SU-DHL-6 (cell line): ENCODE measurements around the gene PDCD1.

Experiments used
- H2AFZ ChIP-seq: fragments of 200-600 bp; sonication (generic); 2 replicates; pipeline ENCODE4 v1.6.1; 2014; ENCODE audit warnings: low read depth, mild to moderate bottlenecking, moderate library complexity, mixed read lengths, antibody characterized with exemption, low read length; ENCODE audit not compliant: severe bottlenecking
- H3F3A ChIP-seq: fragments of 200-600 bp; shearing (Covaris generic); 2 replicates; pipeline ENCODE4 v1.6.0; 2016; ENCODE audit warnings: antibody characterized with exemption, mild to moderate bottlenecking; ENCODE audit not compliant: insufficient read depth
- H3K27ac ChIP-seq: fragments of 200-600 bp; sonication (generic); 2 replicates; pipeline ENCODE4 v1.5.1; 2016; ENCODE audit warnings: low read depth, mild to moderate bottlenecking, low read length, moderate library complexity, mixed read lengths
- H3K27me3 ChIP-seq: fragments of 200-600 bp; sonication (generic), shearing (Covaris generic); 2 replicates; pipeline ENCODE4 v1.6.0; 2014; ENCODE audit warnings: mild to moderate bottlenecking, low read length
- H3K36me3 ChIP-seq: fragments of 200-600 bp; sonication (generic); 2 replicates; pipeline ENCODE4 v1.6.1; 2014; ENCODE audit warnings: mild to moderate bottlenecking, low read length, mixed read lengths
- H3K4me2 ChIP-seq: fragments of 300-600, 200-600 bp; shearing (Covaris generic), sonication (generic); 2 replicates; pipeline ENCODE4 v1.6.0; 2014; ENCODE audit warnings: low read length, low read depth, mild to moderate bottlenecking; ENCODE audit not compliant: poor library complexity, severe bottlenecking
- H3K4me3 ChIP-seq: fragments of 200-600 bp; sonication (generic); 2 replicates; pipeline ENCODE4 v1.5.1; 2014; ENCODE audit warnings: antibody characterized with exemption, low read length, mild to moderate bottlenecking, mixed read lengths; ENCODE audit not compliant: insufficient read depth, poor library complexity, severe bottlenecking
- H3K79me2 ChIP-seq: fragments of 200-600 bp; sonication (generic); 2 replicates; pipeline ENCODE4 v1.6.1; 2014; ENCODE audit warnings: mild to moderate bottlenecking, low read length, moderate library complexity; ENCODE audit not compliant: insufficient read depth
- H3K9ac ChIP-seq: fragments of 200-600 bp; sonication (generic); 2 replicates; pipeline ENCODE4 v1.7.0; 2014; ENCODE audit warnings: mild to moderate bottlenecking, low read length
- H3K9me2 ChIP-seq: fragments of 200-600 bp; sonication (generic); replicated peaks from 2 replicates; pipeline ENCODE4 v1.6.1; 2014; ENCODE audit warnings: low read length; ENCODE audit not compliant: insufficient read depth
- H3K9me3 ChIP-seq: fragments of 200-600 bp; sonication (generic); 2 replicates; pipeline ENCODE4 v1.6.1; 2014; ENCODE audit warnings: low read length, mixed read lengths; ENCODE audit not compliant: insufficient read depth
- H4K20me1 ChIP-seq: fragments of 200-600 bp; sonication (generic); 2 replicates; pipeline ENCODE4 v1.6.1; 2014; ENCODE audit warnings: low read depth, mild to moderate bottlenecking, antibody characterized with exemption, low read length, moderate library complexity, mixed read lengths
- EZH2phosphoT487 ChIP-seq: fragments of 200-600 bp; sonication (generic), shearing (Covaris generic); conservative IDR thresholded peaks from 2 replicates; pipeline ENCODE4 v1.6.1; 2018; ENCODE audit warnings: mild to moderate bottlenecking, antibody characterized with exemption, low read length, moderate library complexity, mixed read lengths
- TF ChIP-seq, protein P1 (sequence below): fragments of 200-600 bp; sonication (generic); IDR thresholded peaks from one replicate; pipeline ENCODE4 v1.5.1; 2017; ENCODE audit warnings: antibody characterized with exemption, mild to moderate bottlenecking, low read length, moderate library complexity; ENCODE audit not compliant: insufficient read depth, poor library complexity, severe bottlenecking

The PDCD1 gene

DNA sequence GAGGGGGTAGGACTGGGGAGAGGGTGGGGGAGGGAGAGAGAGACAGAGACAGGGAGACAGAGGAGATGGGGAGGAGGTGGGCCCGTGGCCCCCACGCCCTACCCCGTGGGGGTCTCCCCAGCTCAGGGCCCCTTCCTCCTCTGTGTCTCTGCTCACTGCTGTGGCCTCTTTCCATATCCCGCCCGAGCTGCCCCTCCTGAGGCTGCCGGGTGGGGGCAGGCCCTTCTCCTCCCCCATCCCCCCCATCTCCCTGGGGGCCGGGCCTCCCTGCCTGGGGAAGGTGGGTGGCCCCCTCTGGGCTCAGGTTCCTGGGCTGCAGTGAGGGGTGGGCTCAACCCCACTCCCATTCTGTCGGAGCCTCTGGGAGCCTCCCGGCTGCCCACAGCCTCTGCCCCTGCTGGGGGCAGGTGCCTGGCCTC lies 332 bp upstream of the PDCD1 start:
- no peak overlapping the region for H3K4me2 ChIP-seq
- H3K27ac ChIP-seq, result no peak overlapping the region
- no peaks in the 10 kb centered on the region for H3K79me2 ChIP-seq
- H3K9ac ChIP-seq, result no peak overlapping the region
- H3F3A ChIP-seq, result no peaks in the 10 kb centered on the region
- TF ChIP-seq, protein P1, sequence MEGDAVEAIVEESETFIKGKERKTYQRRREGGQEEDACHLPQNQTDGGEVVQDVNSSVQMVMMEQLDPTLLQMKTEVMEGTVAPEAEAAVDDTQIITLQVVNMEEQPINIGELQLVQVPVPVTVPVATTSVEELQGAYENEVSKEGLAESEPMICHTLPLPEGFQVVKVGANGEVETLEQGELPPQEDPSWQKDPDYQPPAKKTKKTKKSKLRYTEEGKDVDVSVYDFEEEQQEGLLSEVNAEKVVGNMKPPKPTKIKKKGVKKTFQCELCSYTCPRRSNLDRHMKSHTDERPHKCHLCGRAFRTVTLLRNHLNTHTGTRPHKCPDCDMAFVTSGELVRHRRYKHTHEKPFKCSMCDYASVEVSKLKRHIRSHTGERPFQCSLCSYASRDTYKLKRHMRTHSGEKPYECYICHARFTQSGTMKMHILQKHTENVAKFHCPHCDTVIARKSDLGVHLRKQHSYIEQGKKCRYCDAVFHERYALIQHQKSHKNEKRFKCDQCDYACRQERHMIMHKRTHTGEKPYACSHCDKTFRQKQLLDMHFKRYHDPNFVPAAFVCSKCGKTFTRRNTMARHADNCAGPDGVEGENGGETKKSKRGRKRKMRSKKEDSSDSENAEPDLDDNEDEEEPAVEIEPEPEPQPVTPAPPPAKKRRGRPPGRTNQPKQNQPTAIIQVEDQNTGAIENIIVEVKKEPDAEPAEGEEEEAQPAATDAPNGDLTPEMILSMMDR, result no peak
- TF ChIP-seq EZH2phosphoT487, result no peak
- H3K4me3 ChIP-seq, result no peak overlapping the region
- peaks cover under 1% of the 10 kb centered on the region; the same call in 1 of the 2 replicates for H3K9me3 ChIP-seq
- H3K36me3 ChIP-seq, result no peaks in the 10 kb centered on the region
- no peaks in the 10 kb centered on the region for H3K27me3 ChIP-seq
- no peaks in the 10 kb centered on the region for H3K9me2 ChIP-seq
- H2AFZ ChIP-seq, result no peak overlapping the region
- no peaks in the 10 kb centered on the region for H4K20me1 ChIP-seq

DNA sequence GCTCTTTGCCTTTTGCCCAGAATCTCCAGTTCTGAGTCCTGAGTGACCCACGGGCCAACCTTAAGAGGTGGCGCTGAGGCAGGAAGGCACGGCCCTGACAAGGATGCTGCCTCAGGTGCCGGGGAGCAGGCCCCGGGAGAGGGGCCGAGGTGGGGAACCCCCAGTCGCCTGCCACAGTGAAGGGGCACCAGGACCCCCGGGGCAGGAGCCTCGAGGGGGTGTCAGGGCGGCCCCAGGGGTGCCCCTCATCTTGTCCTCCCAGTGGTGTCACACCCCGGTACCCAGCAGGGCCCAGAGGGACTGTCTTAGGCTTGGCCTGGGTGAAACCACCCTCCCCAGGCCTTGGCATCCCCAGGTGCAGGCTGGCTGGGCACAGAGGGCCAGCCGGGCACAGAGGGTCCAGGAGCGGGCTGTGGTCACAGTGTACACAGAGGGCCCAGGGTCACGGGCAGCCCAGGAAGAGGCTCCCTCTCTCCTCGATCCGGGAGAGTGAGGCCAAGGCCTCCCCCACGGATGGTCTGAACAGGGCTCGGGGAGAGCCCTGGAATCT lies 1.0 kb downstream of the PDCD1 start:
- H3K27me3 ChIP-seq, result no peaks in the 10 kb centered on the region

DNA sequence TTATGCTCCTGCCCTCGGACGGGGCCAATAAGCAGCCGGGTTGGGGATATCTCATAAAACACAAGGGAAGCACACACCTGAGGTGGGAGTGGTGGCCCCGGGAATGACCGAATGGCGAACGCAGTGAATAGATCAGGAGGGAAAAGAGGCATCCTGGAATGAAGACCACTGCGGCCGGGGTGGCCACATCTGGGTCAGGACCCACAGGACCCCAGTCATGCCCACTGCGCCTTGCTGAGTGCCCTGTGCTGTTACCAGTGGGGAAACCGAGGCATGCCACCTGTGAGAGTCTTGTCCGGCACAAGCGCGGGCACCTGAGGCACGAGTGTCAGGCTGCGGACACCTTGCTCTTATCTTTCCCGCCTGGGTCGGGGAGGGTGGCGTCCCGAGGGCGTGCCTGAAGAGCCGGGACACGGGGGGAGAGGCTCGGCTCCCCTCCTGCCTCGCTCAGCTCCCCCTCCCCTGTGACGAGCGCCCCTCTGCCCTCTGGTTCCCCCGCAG lies 1.6 kb downstream of the PDCD1 start:
- Histone ChIP-seq H3K4me2 (no peak overlapping the region), H3K27me3 (no peaks in the 10 kb centered on the region), H3K36me3 (no peaks in the 10 kb centered on the region), H4K20me1 (no peaks in the 10 kb centered on the region), H3K9ac (no peak overlapping the region), H3K4me3 (no peak overlapping the region), H3K27ac (no peak overlapping the region), H3K9me2 (no peaks in the 10 kb centered on the region), H3K9me3 (no peaks in the 10 kb centered on the region), H3K79me2 (no peaks in the 10 kb centered on the region), H3F3A (no peaks in the 10 kb centered on the region), H2AFZ (no peak overlapping the region)
- TF ChIP-seq, protein P1, result no peak
- TF ChIP-seq EZH2phosphoT487, result no peak

More for the DNA sequence above, 1.0 kb downstream of the PDCD1 start:
- no peaks in the 10 kb centered on the region for H3K9me3 ChIP-seq
- no peak overlapping the region for H2AFZ ChIP-seq
- H3K36me3 ChIP-seq, result no peaks in the 10 kb centered on the region
- no peak overlapping the region for H3K27ac ChIP-seq
- no peak overlapping the region for H3K4me3 ChIP-seq
- no peak overlapping the region for H3K4me2 ChIP-seq
- TF ChIP-seq, protein P1, result no peak
- TF ChIP-seq EZH2phosphoT487, result no peak
- H3F3A ChIP-seq, result no peaks in the 10 kb centered on the region
- no peaks in the 10 kb centered on the region for H3K79me2 ChIP-seq
- H3K9me2 ChIP-seq, result no peaks in the 10 kb centered on the region
- H4K20me1 ChIP-seq, result no peaks in the 10 kb centered on the region
- no peak overlapping the region for H3K9ac ChIP-seq
